K562 (cell line): Measurements from ENCODE around the gene RASSF1. TPM values are rescaled to one million over a fixed set of nuclear protein-coding genes. Genes with fewer than 3 reads are reported as not detected.
A peak's percentile ranks its signal among the peaks of the same experiment; 100 is the strongest.

Experiments used
- BRF1 ChIP-seq: IDR thresholded peaks from 3 replicates; pipeline ENCODE4 v1.6.1; 2011; ENCODE audit warnings: borderline replicate concordance, mild to moderate bottlenecking; ENCODE audit not compliant: insufficient read length; ENCODE audit errors: extremely low read depth
- CBFA2T2 ChIP-seq: fragments of 450-650 bp; conservative IDR thresholded peaks from 2 replicates; pipeline ENCODE4 v1.6.1; 2017; ENCODE audit warnings: mild to moderate bottlenecking
- CBX5 ChIP-seq: IDR thresholded peaks from 2 replicates; pipeline ENCODE4 v1.6.1; 2014; ENCODE audit warnings: low read depth, borderline replicate concordance
- DNMT1 ChIP-seq: fragments of 450-650 bp; IDR thresholded peaks from 2 replicates; pipeline ENCODE4 v1.6.1; 2016; ENCODE audit warnings: antibody characterized with exemption, mild to moderate bottlenecking
- EWSR1 ChIP-seq: fragments of 450-650 bp; IDR thresholded peaks from 2 replicates; pipeline ENCODE4 v1.6.1; 2018; ENCODE audit warnings: borderline replicate concordance, mild to moderate bottlenecking, low read depth, moderate library complexity; ENCODE audit not compliant: partially characterized antibody
- FOS ChIP-seq: IDR thresholded peaks from 3 replicates; pipeline ENCODE4 v1.6.1; 2011; ENCODE audit not compliant: insufficient read length; ENCODE audit errors: extremely low read depth
- PHF21A ChIP-seq: fragments of 450-650 bp; IDR thresholded peaks from 2 replicates; pipeline ENCODE4 v1.6.1; 2017; ENCODE audit warnings: low read depth, borderline replicate concordance
- POLR2AphosphoS2 ChIP-seq: IDR thresholded peaks from 2 replicates; pipeline ENCODE4 v1.6.1; 2012; ENCODE audit warnings: low read length, improper control_type of control experiment
- PTBP1 ChIP-seq: fragments of 200-400 bp; formaldehyde crosslinking; IDR thresholded peaks from 2 replicates; pipeline ENCODE4 v1.6.1; 2017; ENCODE audit warnings: low read depth, low read length
- SRSF3 ChIP-seq: fragments of 200-400 bp; formaldehyde crosslinking; IDR thresholded peaks from 2 replicates; pipeline ENCODE4 v1.6.1; 2016; ENCODE audit warnings: mild to moderate bottlenecking, low read length, moderate library complexity; ENCODE audit not compliant: insufficient read depth
- TSHZ1 ChIP-seq: fragments of 250-450 bp; sonication (Bioruptor Pico); IDR thresholded peaks from 2 replicates; pipeline ENCODE4 v1.4.0; 2020; ENCODE audit warnings: mild to moderate bottlenecking, moderate library complexity
- ZNF143 ChIP-seq: sonication (generic); formaldehyde crosslinking; IDR thresholded peaks from 2 replicates; pipeline ENCODE4 v1.9.0; 2022; ENCODE audit warnings: mild to moderate bottlenecking, missing genetic modification reagents
- ZNF408 ChIP-seq: fragments of 250-450 bp; sonication (Bioruptor Pico); IDR thresholded peaks from 2 replicates; pipeline ENCODE4 v1.4.0; 2020; ENCODE audit warnings: low read depth, mild to moderate bottlenecking, moderate library complexity
- polyA plus RNA-seq, 8 experiments: library from polyadenylated mRNA; depleted of rRNA in 4 of 8; stranded (reverse) in 5 of 8; unstranded in 3 of 8; fragments of >200 nt; fragmentation: Nextera tagmentation in 2 of 8; fragmentation: Illumina TruSeq in 1 of 8; extraction: Ambion mirVana in 2 of 8; extraction: Trizol in 1 of 8; gene quantifications; 2 replicates each; pipeline versions ENCODE4 v1.2.1 to v1.2.3, GENCODE V29; 2011 to 2014; ENCODE audit warnings: inconsistent platforms in 1 of 8, missing spikeins in 1 of 8
- total RNA-seq, 7 experiments: library from RNA; depleted of rRNA in 6 of 7; stranded (reverse); fragments of >200 nt in 6 of 7; fragmentation: Illumina TruSeq in 2 of 7; extraction: Trizol in 2 of 7; gene quantifications; 2 replicates each; pipeline versions ENCODE4 v1.2.1 to v1.2.3, GENCODE V29; 2011 to 2021; ENCODE audit warnings: low replicate concordance in 1 of 7
- TF ChIP-seq, protein P1 (sequence below), 2 experiments: IDR thresholded peaks; 2 replicates each; pipeline ENCODE4 v1.6.1; 2011; ENCODE audit warnings: borderline replicate concordance in 1 of 2, control low read depth in 1 of 2, low read depth in 1 of 2, low read length in 1 of 2, mild to moderate bottlenecking in 1 of 2, mixed read lengths in 1 of 2, moderate library complexity in 1 of 2; ENCODE audit not compliant: insufficient read depth in 1 of 2, insufficient read length in 1 of 2, poor library complexity in 1 of 2, severe bottlenecking in 1 of 2; ENCODE audit errors: extremely low read depth in 1 of 2
- TF ChIP-seq, protein P2 (sequence below): fragments of 200-800 bp; sonication (Bioruptor generic); IDR thresholded peaks from 2 replicates; pipeline ENCODE4 v1.6.1; 2017; ENCODE audit warnings: missing genetic modification characterization, missing compliant biosample characterization
- TF ChIP-seq, protein P3 (sequence below): IDR thresholded peaks from 2 replicates; pipeline ENCODE4 v1.6.1; 2014; ENCODE audit warnings: antibody characterized with exemption
- TF ChIP-seq, protein P4 (sequence below): fragments of 450-650 bp; formaldehyde crosslinking; IDR thresholded peaks from 2 replicates; pipeline ENCODE4 v1.4.0; 2020; ENCODE audit warnings: mild to moderate bottlenecking, moderate library complexity

RASSF1 gene
- total and polyA plus RNA-seq, 9 of the 15 experiments (the other 6 are each of a cell fraction or from before 2014, with no cell fraction given) = 3.6 to 57.1 (median 24.6) TPM

DNA sequence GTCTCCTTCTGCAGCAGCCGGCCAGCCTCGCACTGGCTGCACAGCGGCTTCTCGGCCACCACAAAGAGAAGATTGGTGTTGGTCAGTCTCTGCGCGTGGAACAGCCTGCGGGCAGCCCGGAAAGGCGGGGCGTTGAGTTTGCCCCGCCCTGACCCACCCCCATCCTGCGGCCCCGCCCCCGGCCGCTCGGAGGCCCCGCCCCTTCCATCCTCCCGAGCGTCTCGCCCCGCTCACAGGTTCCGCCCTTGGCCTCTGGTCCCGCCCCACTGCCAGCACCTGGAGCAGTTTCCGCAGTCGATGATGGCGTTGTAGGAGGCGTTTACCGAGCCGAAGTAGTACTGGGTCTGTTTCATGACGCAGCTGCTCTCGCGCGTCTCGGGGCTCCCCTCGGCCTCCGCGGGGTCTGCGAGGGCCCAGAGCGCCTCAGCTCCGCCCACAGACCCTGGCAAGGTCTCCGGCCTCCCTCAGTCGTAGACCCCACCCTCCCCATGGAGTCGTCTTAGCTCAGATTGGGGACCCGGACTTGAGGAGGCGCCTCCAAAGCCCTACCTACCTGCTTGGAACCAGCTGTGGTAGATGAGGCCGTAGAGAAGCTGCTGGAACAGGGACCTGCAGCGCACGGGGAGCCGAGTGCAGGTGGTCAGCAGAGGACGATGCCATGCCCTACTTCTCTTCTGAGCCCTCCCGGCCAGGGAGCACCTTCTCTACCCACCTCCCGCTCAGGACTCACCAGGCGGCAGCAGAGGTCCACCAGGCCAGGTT, 24.6 kb upstream of the RASSF1 start (continued):
- TF ChIP-seq, protein P1, sequence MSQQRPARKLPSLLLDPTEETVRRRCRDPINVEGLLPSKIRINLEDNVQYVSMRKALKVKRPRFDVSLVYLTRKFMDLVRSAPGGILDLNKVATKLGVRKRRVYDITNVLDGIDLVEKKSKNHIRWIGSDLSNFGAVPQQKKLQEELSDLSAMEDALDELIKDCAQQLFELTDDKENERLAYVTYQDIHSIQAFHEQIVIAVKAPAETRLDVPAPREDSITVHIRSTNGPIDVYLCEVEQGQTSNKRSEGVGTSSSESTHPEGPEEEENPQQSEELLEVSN (IDR thresholded peaks at IDR 0.05; ENCODE audit: borderline replicate concordance in 1 of 2, extremely low read depth in 1 of 2, insufficient read depth in 1 of 2, insufficient read length in 1 of 2, low read depth in 1 of 2, low read length in 1 of 2, poor library complexity in 1 of 2, severe bottlenecking in 1 of 2) = peak in 1 of 2 experiments; percentile 7
- no peak for TF ChIP-seq TSHZ1 (CRISPR knock-in tag)
- no peak for TF ChIP-seq EWSR1
- no peak for TF ChIP-seq ZNF408
- no peak for TF ChIP-seq FOS
- TF ChIP-seq CBX5 = no peak
- TF ChIP-seq PTBP1 = no peak
- no peak for TF ChIP-seq SRSF3
- no peak for TF ChIP-seq CBFA2T2
- TF ChIP-seq ZNF143 (CRISPR knock-in tag) = no peak
- no peak for TF ChIP-seq BRF1
- no peak for TF ChIP-seq PHF21A
- TF ChIP-seq, protein P2, sequence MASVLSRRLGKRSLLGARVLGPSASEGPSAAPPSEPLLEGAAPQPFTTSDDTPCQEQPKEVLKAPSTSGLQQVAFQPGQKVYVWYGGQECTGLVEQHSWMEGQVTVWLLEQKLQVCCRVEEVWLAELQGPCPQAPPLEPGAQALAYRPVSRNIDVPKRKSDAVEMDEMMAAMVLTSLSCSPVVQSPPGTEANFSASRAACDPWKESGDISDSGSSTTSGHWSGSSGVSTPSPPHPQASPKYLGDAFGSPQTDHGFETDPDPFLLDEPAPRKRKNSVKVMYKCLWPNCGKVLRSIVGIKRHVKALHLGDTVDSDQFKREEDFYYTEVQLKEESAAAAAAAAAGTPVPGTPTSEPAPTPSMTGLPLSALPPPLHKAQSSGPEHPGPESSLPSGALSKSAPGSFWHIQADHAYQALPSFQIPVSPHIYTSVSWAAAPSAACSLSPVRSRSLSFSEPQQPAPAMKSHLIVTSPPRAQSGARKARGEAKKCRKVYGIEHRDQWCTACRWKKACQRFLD = no peak
- TF ChIP-seq, protein P3, sequence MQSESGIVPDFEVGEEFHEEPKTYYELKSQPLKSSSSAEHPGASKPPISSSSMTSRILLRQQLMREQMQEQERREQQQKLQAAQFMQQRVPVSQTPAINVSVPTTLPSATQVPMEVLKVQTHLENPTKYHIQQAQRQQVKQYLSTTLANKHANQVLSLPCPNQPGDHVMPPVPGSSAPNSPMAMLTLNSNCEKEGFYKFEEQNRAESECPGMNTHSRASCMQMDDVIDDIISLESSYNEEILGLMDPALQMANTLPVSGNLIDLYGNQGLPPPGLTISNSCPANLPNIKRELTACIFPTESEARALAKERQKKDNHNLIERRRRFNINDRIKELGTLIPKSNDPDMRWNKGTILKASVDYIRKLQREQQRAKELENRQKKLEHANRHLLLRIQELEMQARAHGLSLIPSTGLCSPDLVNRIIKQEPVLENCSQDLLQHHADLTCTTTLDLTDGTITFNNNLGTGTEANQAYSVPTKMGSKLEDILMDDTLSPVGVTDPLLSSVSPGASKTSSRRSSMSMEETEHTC = no peak
- TF ChIP-seq, protein P4, sequence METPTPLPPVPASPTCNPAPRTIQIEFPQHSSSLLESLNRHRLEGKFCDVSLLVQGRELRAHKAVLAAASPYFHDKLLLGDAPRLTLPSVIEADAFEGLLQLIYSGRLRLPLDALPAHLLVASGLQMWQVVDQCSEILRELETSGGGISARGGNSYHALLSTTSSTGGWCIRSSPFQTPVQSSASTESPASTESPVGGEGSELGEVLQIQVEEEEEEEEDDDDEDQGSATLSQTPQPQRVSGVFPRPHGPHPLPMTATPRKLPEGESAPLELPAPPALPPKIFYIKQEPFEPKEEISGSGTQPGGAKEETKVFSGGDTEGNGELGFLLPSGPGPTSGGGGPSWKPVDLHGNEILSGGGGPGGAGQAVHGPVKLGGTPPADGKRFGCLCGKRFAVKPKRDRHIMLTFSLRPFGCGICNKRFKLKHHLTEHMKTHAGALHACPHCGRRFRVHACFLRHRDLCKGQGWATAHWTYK (CRISPR knock-in tag) = no peak
- TF ChIP-seq POLR2AphosphoS2 = no peak
- no peak for TF ChIP-seq DNMT1
